ENCODE measurements around the gene SLC24A3.

The SLC24A3 gene

GRCh38 chr20:19692100-19692499 lies 479.7 kb downstream of the SLC24A3 start:
- DNase-seq: no peak

- peak; percentile 57 to 59 for DNase-seq
Observed at GRCh38 chr20:19692685-19693119, 480.3 kb downstream of the SLC24A3 start.

- no peak for DNase-seq
Observed at GRCh38 chr20:19693508-19693907, 481.1 kb downstream of the SLC24A3 start.

- no peak for DNase-seq
Observed at GRCh38 chr20:19695081-19695480, 482.6 kb downstream of the SLC24A3 start.

GRCh38 chr20:19696620-19697019 lies 484.2 kb downstream of the SLC24A3 start:
- DNase-seq: no peak

- DNase-seq: no peak
Observed at GRCh38 chr20:19697415-19697814, 485.0 kb downstream of the SLC24A3 start.

- no peak for DNase-seq
Observed at GRCh38 chr20:19699180-19699971, 486.9 kb downstream of the SLC24A3 start.

- no peak for DNase-seq
Observed at GRCh38 chr20:19701429-19701828, 489.0 kb downstream of the SLC24A3 start.

GRCh38 chr20:19706463-19706862 lies 494.0 kb downstream of the SLC24A3 start:
- DNase-seq: no peak

- DNase-seq: no peak
Observed at GRCh38 chr20:19709635-19710335, 497.3 kb downstream of the SLC24A3 start.

- DNase-seq: no peak
Observed at GRCh38 chr20:19710336-19711120, 498.1 kb downstream of the SLC24A3 start.

GRCh38 chr20:19711126-19711525 lies 498.7 kb downstream of the SLC24A3 start:
- DNase-seq: no peak

GRCh38 chr20:19712721-19713260 lies 500.3 kb downstream of the SLC24A3 start:
- DNase-seq: no peak

GRCh38 chr20:19713822-19714578 lies 501.6 kb downstream of the SLC24A3 start:
- no peak for DNase-seq

GRCh38 chr20:19714579-19714840 lies 502.1 kb downstream of the SLC24A3 start:
- no peak for DNase-seq

GRCh38 chr20:19715986-19716385 lies 503.5 kb downstream of the SLC24A3 start:
- DNase-seq: no peak

GRCh38 chr20:19718880-19719279 lies 506.4 kb downstream of the SLC24A3 start:
- no peak for DNase-seq

GRCh38 chr20:19720991-19721390 lies 508.5 kb downstream of the SLC24A3 start:
- DNase-seq: no peak

GRCh38 chr20:19723051-19723450 lies 510.6 kb downstream of the SLC24A3 start:
- DNase-seq: no peak

- DNase-seq: no peak
Observed at GRCh38 chr20:19723813-19724430, 511.5 kb downstream of the SLC24A3 start.

- no peak for DNase-seq
Observed at GRCh38 chr20:19725373-19725772, 512.9 kb downstream of the SLC24A3 start.

All from stimulated activated CD4-positive, alpha-beta T cell treated with anti-CD3 and anti-CD28 coated beads, Interleukin-2, amount 100 ng/mL, for 48 hours (primary cell).